ENCODE data around the gene HHIPL2.

- TF ChIP-seq, protein P1, sequence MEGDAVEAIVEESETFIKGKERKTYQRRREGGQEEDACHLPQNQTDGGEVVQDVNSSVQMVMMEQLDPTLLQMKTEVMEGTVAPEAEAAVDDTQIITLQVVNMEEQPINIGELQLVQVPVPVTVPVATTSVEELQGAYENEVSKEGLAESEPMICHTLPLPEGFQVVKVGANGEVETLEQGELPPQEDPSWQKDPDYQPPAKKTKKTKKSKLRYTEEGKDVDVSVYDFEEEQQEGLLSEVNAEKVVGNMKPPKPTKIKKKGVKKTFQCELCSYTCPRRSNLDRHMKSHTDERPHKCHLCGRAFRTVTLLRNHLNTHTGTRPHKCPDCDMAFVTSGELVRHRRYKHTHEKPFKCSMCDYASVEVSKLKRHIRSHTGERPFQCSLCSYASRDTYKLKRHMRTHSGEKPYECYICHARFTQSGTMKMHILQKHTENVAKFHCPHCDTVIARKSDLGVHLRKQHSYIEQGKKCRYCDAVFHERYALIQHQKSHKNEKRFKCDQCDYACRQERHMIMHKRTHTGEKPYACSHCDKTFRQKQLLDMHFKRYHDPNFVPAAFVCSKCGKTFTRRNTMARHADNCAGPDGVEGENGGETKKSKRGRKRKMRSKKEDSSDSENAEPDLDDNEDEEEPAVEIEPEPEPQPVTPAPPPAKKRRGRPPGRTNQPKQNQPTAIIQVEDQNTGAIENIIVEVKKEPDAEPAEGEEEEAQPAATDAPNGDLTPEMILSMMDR (IDR thresholded peaks at IDR 0.05): no peak
- no peak for TF ChIP-seq EP300 (IDR thresholded peaks at IDR 0.05)
- no peak for TF ChIP-seq POLR2AphosphoS5 (IDR thresholded peaks at IDR 0.05)
Measured at GRCh38 chr1:222588135-222588534, 40.2 kb upstream of the HHIPL2 start.

Data from esophagus muscularis mucosa (tissue), 4 donors.